ENCODE data around the gene CD200R1L.
A peak's percentile ranks its signal among the peaks of the same experiment; 100 is the strongest.

Gene CD200R1L

DNA sequence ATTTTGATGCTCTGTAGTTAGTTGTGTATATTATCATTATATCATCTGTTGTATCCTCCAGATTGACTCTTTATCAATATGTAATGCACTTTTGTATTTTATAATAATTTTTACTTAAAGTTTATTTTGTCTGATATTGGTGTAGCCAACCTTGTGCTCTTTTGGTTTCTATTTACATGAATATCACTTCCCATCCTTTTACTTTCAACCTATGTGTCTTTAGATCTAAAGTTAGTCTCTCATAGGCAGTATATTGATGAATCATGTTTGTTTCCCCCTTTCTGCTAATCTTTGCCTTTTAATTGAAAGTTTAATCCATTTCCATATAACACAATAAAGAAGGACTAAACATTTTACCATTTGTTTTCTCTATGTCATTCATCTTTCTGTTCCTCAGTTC is 28.1 kb upstream of the CD200R1L start:
- DNase-seq (ENCODE audit: low spot score), result no peak
- TF ChIP-seq, protein P1, sequence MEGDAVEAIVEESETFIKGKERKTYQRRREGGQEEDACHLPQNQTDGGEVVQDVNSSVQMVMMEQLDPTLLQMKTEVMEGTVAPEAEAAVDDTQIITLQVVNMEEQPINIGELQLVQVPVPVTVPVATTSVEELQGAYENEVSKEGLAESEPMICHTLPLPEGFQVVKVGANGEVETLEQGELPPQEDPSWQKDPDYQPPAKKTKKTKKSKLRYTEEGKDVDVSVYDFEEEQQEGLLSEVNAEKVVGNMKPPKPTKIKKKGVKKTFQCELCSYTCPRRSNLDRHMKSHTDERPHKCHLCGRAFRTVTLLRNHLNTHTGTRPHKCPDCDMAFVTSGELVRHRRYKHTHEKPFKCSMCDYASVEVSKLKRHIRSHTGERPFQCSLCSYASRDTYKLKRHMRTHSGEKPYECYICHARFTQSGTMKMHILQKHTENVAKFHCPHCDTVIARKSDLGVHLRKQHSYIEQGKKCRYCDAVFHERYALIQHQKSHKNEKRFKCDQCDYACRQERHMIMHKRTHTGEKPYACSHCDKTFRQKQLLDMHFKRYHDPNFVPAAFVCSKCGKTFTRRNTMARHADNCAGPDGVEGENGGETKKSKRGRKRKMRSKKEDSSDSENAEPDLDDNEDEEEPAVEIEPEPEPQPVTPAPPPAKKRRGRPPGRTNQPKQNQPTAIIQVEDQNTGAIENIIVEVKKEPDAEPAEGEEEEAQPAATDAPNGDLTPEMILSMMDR (IDR thresholded peaks at IDR 0.05; ENCODE audit: extremely low read depth, missing control alignments), result no peak

DNA sequence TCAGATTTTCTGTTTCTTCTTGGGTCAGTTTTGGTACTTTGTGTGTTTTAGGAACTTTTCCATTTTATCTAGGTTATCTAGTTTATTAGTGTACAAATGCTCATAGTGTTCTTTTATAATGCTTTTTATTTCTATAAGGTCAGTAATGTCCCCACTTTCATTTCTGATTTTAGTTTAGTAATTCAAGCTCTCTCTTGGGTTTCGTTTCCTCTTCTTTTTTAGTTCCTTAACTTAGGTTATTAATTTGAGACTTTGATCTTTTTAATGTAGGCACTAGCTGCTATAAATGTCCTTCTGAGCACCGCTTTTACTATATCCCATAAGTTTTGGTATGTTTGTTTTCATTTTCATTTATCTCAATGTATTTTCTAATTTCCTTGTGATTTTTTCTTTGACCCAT is 27.0 kb upstream of the CD200R1L start:
- peak; percentile 16 for DNase-seq (ENCODE audit: low spot score)
- TF ChIP-seq, protein P1 (IDR thresholded peaks at IDR 0.05; ENCODE audit: extremely low read depth, missing control alignments), result no peak

DNA sequence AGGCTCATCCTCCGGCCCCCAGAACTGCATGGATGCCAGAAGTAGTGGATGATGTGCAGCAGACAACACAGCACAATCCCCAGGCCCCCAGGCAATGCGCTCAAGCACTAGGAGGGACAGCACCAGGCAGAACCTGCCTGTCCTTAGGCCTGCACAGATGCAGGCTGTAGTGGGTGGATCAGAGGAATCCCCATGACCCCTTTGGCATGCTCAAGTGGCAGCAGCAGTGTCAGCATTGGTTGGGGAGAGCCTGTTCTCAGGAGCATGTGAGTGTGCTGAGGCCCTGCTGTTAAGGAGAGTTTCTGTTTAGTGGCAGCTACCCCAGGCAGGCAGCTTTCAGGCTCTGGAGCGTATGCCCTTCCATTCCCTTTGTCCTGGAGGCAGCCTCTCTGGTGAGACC is 25.1 kb upstream of the CD200R1L start:
- TF ChIP-seq, protein P1 (IDR thresholded peaks at IDR 0.05; ENCODE audit: extremely low read depth, missing control alignments), result no peak
- DNase-seq (ENCODE audit: low spot score), result no peak

DNA sequence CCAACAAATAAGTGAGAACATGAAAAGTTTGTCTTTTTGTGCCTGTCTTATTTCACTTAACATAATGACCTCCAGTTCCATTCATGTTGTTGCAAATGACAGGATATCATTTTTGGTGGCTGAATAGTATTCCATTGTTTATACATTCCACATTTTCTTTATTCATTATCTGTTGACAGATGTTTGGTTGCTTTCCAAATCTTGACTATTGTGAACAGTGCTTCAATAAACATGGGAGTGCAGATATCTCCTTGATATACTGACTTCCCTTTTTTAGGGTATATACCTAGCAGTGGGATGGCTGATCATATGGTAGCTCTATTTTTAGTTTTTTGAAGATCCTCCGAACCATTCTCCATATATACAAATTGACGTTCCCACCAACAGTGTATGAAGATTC is 19.1 kb upstream of the CD200R1L start:
- TF ChIP-seq, protein P1 (IDR thresholded peaks at IDR 0.05; ENCODE audit: extremely low read depth, missing control alignments), result no peak
- DNase-seq (ENCODE audit: low spot score), result no peak

DNA sequence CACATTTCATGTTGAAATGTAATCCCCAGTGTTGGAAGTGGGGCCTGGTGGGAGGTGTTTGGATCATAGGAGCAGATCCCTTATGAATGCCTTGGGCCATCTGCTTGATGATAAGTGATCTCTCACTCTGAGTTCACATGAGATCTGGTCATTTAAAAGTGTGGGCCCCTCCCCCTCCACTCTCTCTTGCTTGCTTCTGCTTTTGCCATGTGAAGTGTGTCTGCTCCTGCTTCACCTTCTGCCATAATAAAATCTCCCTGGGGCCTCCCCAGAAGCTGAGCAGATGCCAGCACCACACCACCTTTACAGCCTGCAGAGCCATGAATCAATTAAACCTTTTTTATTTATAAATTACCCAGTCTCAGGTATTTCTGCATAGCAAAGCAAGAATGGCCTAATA is 14.2 kb upstream of the CD200R1L start:
- TF ChIP-seq, protein P1 (IDR thresholded peaks at IDR 0.05; ENCODE audit: extremely low read depth, missing control alignments), result no peak
- no peak for DNase-seq (ENCODE audit: low spot score)

DNA sequence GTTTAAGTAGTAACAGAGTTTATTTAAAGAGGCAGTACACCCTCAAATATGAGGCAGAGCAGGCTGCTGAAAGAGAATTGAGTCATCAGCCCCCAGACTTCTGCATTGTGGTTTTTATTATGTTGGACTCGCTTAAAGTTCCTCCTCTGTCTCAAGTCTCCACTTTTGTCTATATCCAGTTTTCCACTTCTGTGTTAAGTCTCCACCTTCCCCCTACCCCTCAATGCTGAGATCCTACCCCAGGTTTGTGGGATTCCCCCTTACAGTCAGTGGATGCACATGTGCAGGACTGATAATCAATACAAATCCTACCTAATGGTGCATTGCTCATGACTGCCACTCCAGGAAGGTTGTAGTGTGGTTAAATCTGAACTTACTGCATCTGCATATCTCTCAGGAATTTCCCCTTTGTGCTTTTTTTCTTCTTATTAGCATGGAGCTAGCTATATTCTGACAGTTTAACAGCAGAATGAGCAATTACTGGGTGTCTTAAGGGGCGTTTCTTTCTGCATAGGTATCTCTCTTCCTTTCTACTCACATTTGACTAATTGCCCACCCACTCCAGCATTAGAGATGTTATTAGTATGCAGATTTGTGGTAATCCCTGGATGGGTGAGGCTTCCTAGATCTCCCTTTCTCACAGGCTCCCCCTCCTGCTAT is 11.9 kb upstream of the CD200R1L start:
- DNase-seq (ENCODE audit: low spot score), result no peak
- TF ChIP-seq, protein P1 (IDR thresholded peaks at IDR 0.05; ENCODE audit: extremely low read depth, missing control alignments), result no peak

DNA sequence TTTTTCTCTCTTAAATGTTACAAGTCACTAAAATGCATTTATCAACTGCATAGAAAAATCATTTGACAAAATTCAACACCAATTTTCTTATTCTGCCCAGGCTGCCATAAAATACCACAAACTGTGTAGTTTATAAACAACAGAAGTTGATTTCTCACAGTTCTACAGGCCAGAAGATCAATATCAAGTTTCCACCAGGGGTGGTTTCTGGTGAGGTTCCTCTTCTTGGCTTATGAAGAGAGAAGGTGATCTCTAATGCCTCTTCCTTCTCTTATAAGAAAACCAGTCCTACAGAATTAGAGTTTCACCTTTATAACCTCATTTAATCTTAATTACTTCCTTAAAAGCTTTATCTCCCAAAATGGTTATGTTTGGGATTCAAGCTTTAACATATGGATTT is 10.9 kb upstream of the CD200R1L start:
- TF ChIP-seq, protein P1 (IDR thresholded peaks at IDR 0.05; ENCODE audit: extremely low read depth, missing control alignments), result no peak
- no peak for DNase-seq (ENCODE audit: low spot score)
